Left renal cortex interstitium (tissue), 4 donors: Measurements from ENCODE around the gene TSC22D1. TPM values are rescaled to one million over a fixed set of nuclear protein-coding genes. Genes with fewer than 3 reads are reported as not detected.
"Not testable (repeated sequence)": the region's sequence is repeated elsewhere in the genome, so short reads cannot be mapped to it uniquely, and the experiment has no call there.

Experiments
- DNase-seq, 4 donors: peaks; one replicate each; pipeline ENCODE4 v3.0.0-alpha.2; 2013; ENCODE audit warnings: low read depth in 4 of 4, low spot score in 2 of 4, missing footprints in 1 of 4
- polyA plus RNA-seq, 4 donors: library from polyadenylated mRNA; unstranded; fragments of 120-200 nt; gene quantifications; one replicate each; pipeline ENCODE4 v1.2.1, GENCODE V29; 2013; ENCODE audit not compliant: insufficient read length in 4 of 4

TSC22D1 gene
- polyA plus RNA-seq, 4 donors, result 212 to 245 (median 236) TPM

DNA sequence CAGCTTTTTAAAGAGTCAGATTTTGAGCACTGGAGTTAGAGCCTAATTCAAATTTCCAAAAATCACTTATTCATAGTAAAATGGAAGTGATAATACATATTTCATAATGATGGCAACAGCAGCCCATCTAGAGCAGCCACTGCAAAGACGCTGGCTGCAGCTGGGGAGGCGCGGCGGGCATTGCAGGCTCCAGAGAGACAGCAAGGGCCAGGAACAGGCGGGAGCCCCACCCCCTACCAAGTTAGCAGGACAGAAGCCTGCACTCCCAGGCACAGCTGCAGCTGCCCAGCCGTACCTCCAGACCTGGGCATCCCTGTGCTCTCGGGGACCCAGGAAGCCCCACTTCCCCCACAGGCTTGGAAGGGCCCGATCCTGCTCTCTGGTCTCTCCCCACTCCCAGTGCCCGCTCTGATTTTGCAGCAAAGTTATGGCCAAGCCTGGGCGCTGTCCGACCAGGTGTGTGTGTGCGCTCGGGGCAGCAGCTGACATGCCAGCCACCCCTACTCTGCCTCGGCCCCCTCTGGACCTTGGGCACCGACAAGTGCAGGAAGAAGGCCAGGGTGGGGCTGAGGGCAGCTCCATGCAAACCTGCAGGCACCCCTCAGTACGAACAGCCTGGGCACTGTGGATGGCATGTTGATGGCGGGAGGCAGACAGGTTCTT lies 117.7 kb downstream of the TSC22D1 start:
- no peak for DNase-seq

DNA sequence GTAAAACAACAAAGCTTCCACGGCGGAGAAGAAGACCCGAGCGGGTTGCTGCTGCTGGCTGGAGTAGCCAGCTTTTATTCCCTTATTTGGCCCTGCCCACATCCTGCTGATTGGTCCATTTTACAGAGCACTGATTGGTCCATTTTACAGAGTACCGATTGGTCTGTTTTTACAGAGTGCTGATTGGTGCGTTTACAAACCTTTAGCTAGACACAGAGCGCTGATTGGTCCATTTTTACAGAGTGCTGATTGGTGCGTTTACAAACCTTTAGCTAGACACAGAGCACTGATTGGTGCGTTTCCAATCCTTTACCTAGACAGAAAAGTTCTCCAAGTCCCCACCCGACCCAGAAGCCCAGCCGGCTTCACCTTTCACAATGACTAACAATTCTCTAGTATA lies 119.9 kb downstream of the TSC22D1 start:
- not testable (repeated sequence) for DNase-seq

- DNase-seq, result no peak
Observed at GRCh38 chr13:44455769-44456168, 120.4 kb downstream of the TSC22D1 start.

DNA sequence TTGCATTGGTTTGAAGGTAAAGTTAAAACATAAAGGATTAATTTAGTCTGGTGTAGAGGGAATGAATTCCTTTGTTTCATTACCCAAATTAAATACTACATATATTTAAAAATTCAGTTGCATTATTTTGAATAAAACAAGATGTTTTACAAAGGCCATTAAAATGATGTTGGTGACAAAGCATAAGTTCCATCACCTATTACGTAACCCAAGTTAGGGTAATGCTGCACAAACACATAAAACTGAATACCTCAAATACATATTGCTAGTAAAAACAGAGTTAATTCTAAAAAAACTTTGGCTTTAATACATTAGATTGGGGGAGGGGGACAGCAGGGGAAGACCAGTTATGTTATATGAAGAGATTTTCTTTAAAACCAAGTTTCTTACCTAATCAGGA lies 122.2 kb downstream of the TSC22D1 start:
- DNase-seq, result no peak

DNA sequence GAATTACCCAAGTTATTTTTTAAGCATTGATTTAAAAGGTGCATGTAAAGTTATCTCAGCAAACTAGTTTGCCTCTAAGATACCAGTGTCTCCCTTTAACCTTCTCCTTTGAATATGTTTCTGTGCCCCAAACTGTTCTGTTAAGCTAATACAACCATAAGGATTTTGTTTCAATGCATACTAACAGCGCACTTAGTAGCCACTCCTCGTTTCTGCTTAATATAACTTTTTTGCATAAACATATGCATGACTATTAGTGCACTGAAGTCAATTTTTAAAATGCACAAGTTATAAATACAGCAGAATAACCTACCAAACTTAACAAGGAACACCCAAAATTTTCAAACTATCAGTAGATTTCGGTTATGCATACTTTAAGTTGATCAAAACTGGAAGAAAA lies 123.1 kb downstream of the TSC22D1 start:
- no peak for DNase-seq

GRCh38 chr13:44452418-44452817 lies 123.7 kb downstream of the TSC22D1 start:
- no peak for DNase-seq

GRCh38 chr13:44451651-44452050 lies 124.5 kb downstream of the TSC22D1 start:
- DNase-seq, result no peak

- DNase-seq, result no peak
Observed at GRCh38 chr13:44451126-44451525, 125.0 kb downstream of the TSC22D1 start.

GRCh38 chr13:44449999-44450821 lies 125.9 kb downstream of the TSC22D1 start:
- DNase-seq, result no peak

DNA sequence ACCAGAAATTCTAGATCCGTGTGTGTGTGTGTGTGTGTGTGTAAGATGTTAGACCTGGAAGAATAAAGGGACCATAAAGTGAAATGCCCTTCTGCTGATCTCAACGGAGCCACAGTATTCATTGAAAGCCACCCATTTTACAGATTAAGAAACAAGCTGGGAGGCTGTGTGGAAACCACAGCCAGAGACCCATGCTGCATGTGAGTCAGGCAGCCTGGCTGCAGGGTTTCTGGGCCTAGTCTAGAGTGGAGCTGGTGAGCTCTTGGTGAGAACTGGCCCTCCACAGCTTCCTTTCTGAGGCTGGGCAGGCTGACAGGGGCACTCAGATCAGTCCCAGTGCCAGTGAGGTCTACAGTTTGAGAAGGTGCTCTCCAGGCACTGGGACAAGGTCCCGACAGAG lies 127.3 kb downstream of the TSC22D1 start:
- no peak for DNase-seq

GRCh38 chr13:44448373-44448772 lies 127.8 kb downstream of the TSC22D1 start:
- DNase-seq, result no peak

- no peak for DNase-seq
Observed at GRCh38 chr13:44447783-44448321, 128.3 kb downstream of the TSC22D1 start.

- no peak for DNase-seq
Observed at GRCh38 chr13:44440046-44440608, 136.0 kb downstream of the TSC22D1 start.

GRCh38 chr13:44439452-44440024 lies 136.6 kb downstream of the TSC22D1 start:
- no peak for DNase-seq

GRCh38 chr13:44438234-44438579 lies 137.9 kb downstream of the TSC22D1 start:
- no peak for DNase-seq

DNA sequence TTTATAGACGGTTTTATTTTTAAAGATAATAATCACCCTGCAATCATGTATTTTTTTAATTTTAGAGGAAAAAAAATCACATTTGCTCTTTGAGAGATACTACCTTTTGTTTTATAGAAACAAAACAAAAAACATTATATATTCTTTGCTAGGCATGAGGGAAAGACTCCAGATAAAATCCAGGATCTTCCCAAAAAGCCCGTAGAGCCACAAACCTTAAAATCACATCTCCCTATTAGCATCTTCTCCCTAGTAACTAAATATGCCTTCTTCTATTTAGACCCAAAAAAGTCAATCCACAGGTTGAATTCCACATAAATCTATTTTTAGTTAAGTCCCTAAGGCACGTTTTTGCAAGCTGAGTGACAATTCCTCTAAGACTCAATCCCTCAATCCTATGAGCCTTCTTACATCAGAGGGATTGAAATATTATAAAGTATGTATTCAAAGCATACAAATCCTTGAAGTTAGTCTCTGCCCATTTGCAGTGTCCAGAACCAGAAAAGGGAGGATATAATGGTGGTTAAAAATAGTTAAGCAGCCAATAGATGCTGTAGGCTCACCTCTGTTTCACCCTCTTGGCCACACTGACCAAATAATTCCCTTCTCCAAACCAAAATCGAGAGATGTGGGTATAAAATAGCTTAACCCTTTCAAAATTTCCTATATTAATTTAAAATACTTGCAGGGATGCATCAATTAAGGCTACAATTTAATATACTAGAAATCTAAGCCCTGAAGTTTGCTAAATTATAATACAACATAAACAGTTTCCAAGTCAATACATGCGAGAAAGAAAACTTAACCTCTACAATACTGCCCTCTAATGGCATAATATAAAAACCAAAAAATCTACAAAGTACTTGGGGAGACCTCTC lies 138.5 kb downstream of the TSC22D1 start:
- DNase-seq, result peak in 2 of 4 donors; percentile 36 to 70

DNA sequence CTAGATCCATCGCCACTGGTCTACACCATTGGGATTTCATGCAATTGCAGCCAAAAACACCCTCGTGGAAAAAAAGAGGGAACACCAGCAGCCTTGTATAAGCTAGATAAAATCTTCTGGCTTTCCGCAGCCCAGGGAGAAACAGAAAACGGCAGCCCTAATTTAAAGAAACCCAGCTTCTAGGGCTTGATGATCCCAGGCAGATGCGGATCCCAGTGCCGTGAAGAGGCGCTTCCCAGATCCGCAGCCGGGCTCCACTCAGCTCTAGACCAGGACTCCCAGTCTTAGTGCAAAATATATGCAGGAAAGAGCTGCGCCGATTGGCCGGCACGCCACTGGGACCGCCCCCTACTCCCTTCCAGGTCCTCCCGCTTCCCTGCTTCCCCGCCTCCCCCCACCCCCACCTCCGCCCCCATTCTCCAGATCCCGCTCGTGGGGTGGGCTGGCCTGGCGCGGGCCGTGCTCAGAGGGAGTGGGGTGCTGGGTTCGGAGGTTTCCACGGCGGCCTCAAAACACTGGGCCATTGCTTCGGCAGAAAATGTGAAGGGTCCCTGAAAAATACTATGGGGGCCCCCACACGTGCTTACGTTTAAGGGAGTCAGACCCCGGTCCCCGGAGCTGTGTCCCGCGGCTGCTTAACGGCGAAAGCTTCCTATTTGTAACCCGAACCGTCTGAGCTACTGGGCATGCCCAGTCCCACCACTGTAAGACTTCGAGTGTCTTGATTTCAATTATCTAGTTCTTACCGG lies 139.4 kb downstream of the TSC22D1 start:
- DNase-seq, result peak; percentile 87 to 93 (median 91)

GRCh38 chr13:44435919-44436510 lies 140.1 kb downstream of the TSC22D1 start:
- DNase-seq, result no peak
